HG02943 (cell line): Measurements from ENCODE around the gene TRPM5.

Experiments
- ATAC-seq: cut with Tn5 transposase; IDR thresholded peaks from one replicate; pipeline ENCODE4 v1.9.1; 2021; ENCODE audit warnings: mild to moderate bottlenecking, low read depth, moderate library complexity; ENCODE audit not compliant: unreplicated experiment

The TRPM5 gene

GRCh38 chr11:2459016-2459725 is 14.9 kb upstream of the TRPM5 start:
- no peak for ATAC-seq

GRCh38 chr11:2458321-2458720 is 14.0 kb upstream of the TRPM5 start:
- no peak for ATAC-seq

GRCh38 chr11:2453436-2453835 is 9.1 kb upstream of the TRPM5 start:
- no peak for ATAC-seq

- no peak for ATAC-seq
Observed at GRCh38 chr11:2452321-2453012, 8.2 kb upstream of the TRPM5 start.

GRCh38 chr11:2451916-2452315 is 7.6 kb upstream of the TRPM5 start:
- no peak for ATAC-seq

- ATAC-seq, result no peak
Observed at GRCh38 chr11:2451336-2451735, 7.0 kb upstream of the TRPM5 start.

- no peak for ATAC-seq
Observed at GRCh38 chr11:2450321-2451041, 6.2 kb upstream of the TRPM5 start.

GRCh38 chr11:2449548-2450320 is 5.4 kb upstream of the TRPM5 start:
- no peak for ATAC-seq

GRCh38 chr11:2448661-2449547 is 4.6 kb upstream of the TRPM5 start:
- ATAC-seq, result no peak

GRCh38 chr11:2447951-2448650 is 3.8 kb upstream of the TRPM5 start:
- no peak for ATAC-seq

- no peak for ATAC-seq
Observed at GRCh38 chr11:2447253-2447950, 3.1 kb upstream of the TRPM5 start.

GRCh38 chr11:2446590-2447252 is 2.4 kb upstream of the TRPM5 start:
- ATAC-seq, result no peak

GRCh38 chr11:2445746-2446551 is 1.6 kb upstream of the TRPM5 start:
- no peak for ATAC-seq

GRCh38 chr11:2444821-2445745 is 769 bp upstream of the TRPM5 start, which contains the start of gene KCNQ1:
Gene KCNQ1 (plus strand): TSS chr11:2445008. CDS start chr11:2445099, 91 bp downstream.
- ATAC-seq, result no peak

- no peak for ATAC-seq
Observed at GRCh38 chr11:2443406-2443805, 908 bp downstream of the TRPM5 start.

GRCh38 chr11:2442589-2442988 is 1.7 kb downstream of the TRPM5 start:
- no peak for ATAC-seq
